SK-N-SH treated with all-trans-retinoic acid at 6 μM for 48 hours (cell line): ENCODE measurements around the gene PCDHGA11.

Source experiments
- ATAC-seq: fragments of 200-7000 bp; cut with Tn5 transposase; 3 replicates; pipeline ENCODE4 v1.9.1; 2020; ENCODE audit warnings: mild to moderate bottlenecking, moderate library complexity
- CSRNP3 ChIP-seq: fragments of 250-450 bp; sonication (Bioruptor Pico); IDR thresholded peaks from 2 replicates; pipeline ENCODE4 v1.5.1; 2021; ENCODE audit warnings: mild to moderate bottlenecking, moderate library complexity
- GLIS3 ChIP-seq: fragments of 250-450 bp; sonication (Bioruptor Pico); IDR thresholded peaks from 2 replicates; pipeline ENCODE4 v1.5.0; 2020; ENCODE audit warnings: mild to moderate bottlenecking, moderate library complexity
- PATZ1 ChIP-seq: fragments of 250-450 bp; sonication (Bioruptor Pico); IDR thresholded peaks from 2 replicates; pipeline ENCODE4 v1.8.0; 2020; ENCODE audit warnings: mild to moderate bottlenecking, moderate library complexity, borderline replicate concordance
- POU6F1 ChIP-seq: fragments of 250-450 bp; sonication (Bioruptor Pico); IDR thresholded peaks from 2 replicates; pipeline ENCODE4 v1.8.0; 2021; ENCODE audit warnings: low read depth, mild to moderate bottlenecking, moderate library complexity, borderline replicate concordance
- TCF4 ChIP-seq: fragments of 250-450 bp; sonication (Bioruptor Pico); IDR thresholded peaks from 2 replicates; pipeline ENCODE4 v1.8.0; 2021; ENCODE audit warnings: mild to moderate bottlenecking, moderate library complexity, borderline replicate concordance
- ZC3H10 ChIP-seq: fragments of 250-450 bp; sonication (Bioruptor Pico); IDR thresholded peaks from 2 replicates; pipeline ENCODE4 v1.5.1; 2021; ENCODE audit warnings: mild to moderate bottlenecking, moderate library complexity
- ZFP30 ChIP-seq: fragments of 450-650 bp; formaldehyde crosslinking; IDR thresholded peaks from 2 replicates; pipeline ENCODE4 v1.5.0; 2022; ENCODE audit warnings: mild to moderate bottlenecking, moderate library complexity
- ZNF565 ChIP-seq: fragments of 450-650 bp; formaldehyde crosslinking; conservative IDR thresholded peaks from 2 replicates; pipeline ENCODE4 v1.5.0; 2020; ENCODE audit warnings: low read depth, mild to moderate bottlenecking, moderate library complexity

The PCDHGA11 gene

GRCh38 chr5:141465351-141465750, 44.5 kb downstream of the PCDHGA11 start:
- ATAC-seq, result no peak
- TF ChIP-seq TCF4 (CRISPR knock-in tag), result no peak
- no peak for TF ChIP-seq ZNF565 (CRISPR knock-in tag)
- TF ChIP-seq GLIS3, result no peak
- no peak for TF ChIP-seq PATZ1
- TF ChIP-seq CSRNP3 (CRISPR knock-in tag), result no peak
- TF ChIP-seq ZC3H10 (CRISPR knock-in tag), result no peak
- TF ChIP-seq POU6F1 (CRISPR knock-in tag), result no peak
- no peak for TF ChIP-seq ZFP30
